Upper lobe of left lung (tissue), 4 donors: ENCODE results near the gene TMC6.

ENCODE experiments used
- CTCF ChIP-seq, 6 experiments: fragments of 450-650 bp in 4 of 6; fragments of 200-600 bp in 2 of 6; sonication (generic) in 2 of 6; IDR thresholded peaks; one replicate each; pipeline ENCODE4 v1.5.1; 2016 to 2019; ENCODE audit warnings: antibody characterized with exemption in 6 of 6
- POLR2A ChIP-seq, 4 donors: fragments of 450-650 bp; IDR thresholded peaks; one replicate each; pipeline ENCODE4 v1.5.1; 2016 to 2017; ENCODE audit warnings: antibody characterized with exemption in 4 of 4, mild to moderate bottlenecking in 2 of 4
- POLR2AphosphoS5 ChIP-seq, 2 donors: sonication (generic); formaldehyde crosslinking; IDR thresholded peaks; one replicate each; pipeline ENCODE4 v1.5.1; 2017; ENCODE audit warnings: antibody characterized with exemption in 2 of 2

- TF ChIP-seq CTCF (IDR thresholded peaks at IDR 0.05) (no peak), POLR2AphosphoS5 (IDR thresholded peaks at IDR 0.05) (no peak), POLR2A (IDR thresholded peaks at IDR 0.05) (no peak)
Measured at GRCh38 chr17:78107457-78107856, 21.1 kb downstream of the TMC6 start.
